ENCODE measurements around the gene TPRN. TPM values are rescaled to one million over a fixed set of nuclear protein-coding genes. Genes with fewer than 3 reads are reported as not detected.

TPRN gene
- total RNA-seq, 6 experiments from 2014 or later, result 9.9 to 18.1 (median 13.3) TPM

DNA sequence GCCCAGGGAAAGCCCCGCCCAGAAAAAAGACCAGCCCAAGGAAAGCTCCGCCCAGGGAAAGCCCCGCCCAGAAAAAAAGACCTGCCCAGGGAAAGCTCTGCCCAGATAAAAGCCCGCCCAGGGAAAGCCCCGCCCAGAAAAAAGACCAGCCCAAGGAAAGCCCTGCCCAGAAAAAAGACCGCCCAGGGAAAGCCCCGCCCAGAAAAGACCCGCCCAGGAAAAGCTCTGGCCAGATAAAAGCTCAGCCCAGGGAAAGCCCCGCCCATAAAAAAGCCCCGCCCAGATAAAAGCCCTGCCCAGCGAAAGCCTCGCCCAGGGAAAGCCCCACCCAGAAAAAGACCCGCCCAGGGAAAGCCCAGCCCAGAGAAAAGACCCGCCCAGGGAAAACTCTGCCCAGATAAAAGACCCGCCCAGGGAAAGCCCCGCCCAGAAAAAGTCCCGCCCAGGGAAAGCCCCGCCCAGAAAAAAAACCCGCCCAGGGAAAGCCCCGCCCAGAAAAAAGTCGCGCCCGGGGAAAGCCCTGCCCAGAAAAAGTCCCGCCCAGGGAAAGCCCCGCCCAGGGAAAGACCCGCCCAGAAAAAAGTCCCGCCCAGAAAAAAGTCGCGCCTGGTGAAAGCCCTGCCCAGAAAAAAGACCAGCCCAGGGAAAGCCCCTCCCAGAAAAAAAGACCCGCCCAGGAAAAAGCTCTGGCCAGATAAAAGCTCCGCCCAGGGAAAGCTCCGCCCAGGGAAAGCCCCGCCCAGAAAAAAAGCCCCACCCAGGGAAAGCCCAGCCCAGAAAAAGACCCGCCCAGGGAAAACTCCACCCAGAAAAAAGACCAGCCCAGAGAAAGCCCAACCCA lies 49.7 kb downstream of the TPRN start:
- Mint-ChIP-seq H3K36me3 (ENCODE audit: low read depth) (no peaks in the 10 kb centered on the region), H3K4me3 (no peak overlapping the region), H3K27me3 (ENCODE audit: insufficient read depth) (peaks cover 1% of the 10 kb centered on the region), H3K27ac (no peak overlapping the region), H3K4me1 (ENCODE audit: low read depth) (no peaks in the 10 kb centered on the region), H3K9me3 (no peaks in the 10 kb centered on the region)
- TF ChIP-seq, protein P1, sequence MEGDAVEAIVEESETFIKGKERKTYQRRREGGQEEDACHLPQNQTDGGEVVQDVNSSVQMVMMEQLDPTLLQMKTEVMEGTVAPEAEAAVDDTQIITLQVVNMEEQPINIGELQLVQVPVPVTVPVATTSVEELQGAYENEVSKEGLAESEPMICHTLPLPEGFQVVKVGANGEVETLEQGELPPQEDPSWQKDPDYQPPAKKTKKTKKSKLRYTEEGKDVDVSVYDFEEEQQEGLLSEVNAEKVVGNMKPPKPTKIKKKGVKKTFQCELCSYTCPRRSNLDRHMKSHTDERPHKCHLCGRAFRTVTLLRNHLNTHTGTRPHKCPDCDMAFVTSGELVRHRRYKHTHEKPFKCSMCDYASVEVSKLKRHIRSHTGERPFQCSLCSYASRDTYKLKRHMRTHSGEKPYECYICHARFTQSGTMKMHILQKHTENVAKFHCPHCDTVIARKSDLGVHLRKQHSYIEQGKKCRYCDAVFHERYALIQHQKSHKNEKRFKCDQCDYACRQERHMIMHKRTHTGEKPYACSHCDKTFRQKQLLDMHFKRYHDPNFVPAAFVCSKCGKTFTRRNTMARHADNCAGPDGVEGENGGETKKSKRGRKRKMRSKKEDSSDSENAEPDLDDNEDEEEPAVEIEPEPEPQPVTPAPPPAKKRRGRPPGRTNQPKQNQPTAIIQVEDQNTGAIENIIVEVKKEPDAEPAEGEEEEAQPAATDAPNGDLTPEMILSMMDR (IDR thresholded peaks at IDR 0.05), result no peak
- peak; percentile 17 for DNase-seq

DNA sequence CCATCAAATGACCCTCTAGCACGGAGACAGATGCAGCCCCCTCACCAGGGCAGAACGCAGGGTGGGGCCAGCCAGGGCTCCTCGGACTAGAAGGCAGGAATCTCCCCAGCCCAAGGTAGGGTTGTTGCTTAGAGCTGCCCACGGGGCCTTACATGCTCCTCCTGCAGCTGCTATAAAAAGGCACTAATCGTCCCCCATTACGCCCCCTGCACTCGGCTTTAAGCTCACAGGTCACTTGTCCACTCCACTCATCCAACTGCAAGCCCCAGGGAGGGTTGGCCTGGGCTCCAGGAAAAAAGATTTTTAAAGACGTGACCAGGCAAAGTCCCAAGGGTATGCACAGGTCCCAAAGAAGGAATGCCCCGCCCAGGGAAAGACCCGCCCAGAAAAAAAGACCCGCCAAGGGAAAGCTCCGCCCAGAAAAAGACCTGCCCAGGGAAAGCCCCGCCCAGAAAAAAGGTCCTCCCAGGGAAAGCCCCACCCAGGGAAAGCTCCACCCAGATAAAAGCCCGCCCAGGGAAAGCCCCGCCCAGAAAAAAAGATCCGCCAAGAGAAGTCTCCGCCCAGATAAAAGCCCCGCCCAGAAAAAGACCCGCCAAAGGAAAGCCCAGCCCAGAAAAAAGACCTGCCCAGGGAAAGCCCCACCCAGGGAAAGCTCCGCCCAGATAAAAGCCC lies 50.5 kb downstream of the TPRN start:
- H3K36me3 Mint-ChIP-seq (ENCODE audit: low read depth), result no peaks in the 10 kb centered on the region
- H3K27ac Mint-ChIP-seq, result no peak overlapping the region
- no peak overlapping the region for H3K4me3 Mint-ChIP-seq
- TF ChIP-seq, protein P1 (IDR thresholded peaks at IDR 0.05), result no peak
- no peaks in the 10 kb centered on the region for H3K4me1 Mint-ChIP-seq (ENCODE audit: low read depth)
- DNase-seq, result no peak
- peaks cover 1% of the 10 kb centered on the region for H3K27me3 Mint-ChIP-seq (ENCODE audit: insufficient read depth)
- no peaks in the 10 kb centered on the region for H3K9me3 Mint-ChIP-seq

DNA sequence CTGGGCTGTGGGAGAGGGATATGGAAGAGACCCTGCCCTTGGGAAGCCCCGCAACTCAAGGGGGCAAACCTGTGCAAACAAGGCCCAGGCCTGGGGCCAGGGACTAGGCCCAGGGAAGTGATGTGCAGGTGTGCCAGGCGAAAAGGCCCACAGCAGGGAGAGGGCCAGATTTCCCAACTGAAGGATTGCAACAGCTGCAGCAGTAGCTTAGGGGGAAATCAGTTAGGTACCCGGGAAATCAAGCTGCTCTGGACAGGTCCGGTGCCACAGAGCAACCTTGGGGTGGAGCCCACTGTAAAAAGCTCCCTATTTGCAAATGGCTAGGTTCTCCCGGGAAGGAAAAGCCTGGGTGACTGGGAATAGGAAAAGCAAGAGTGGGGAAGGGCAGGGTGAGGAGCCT lies 51.2 kb downstream of the TPRN start:
- Mint-ChIP-seq H3K27me3 (ENCODE audit: insufficient read depth) (peaks cover 1% of the 10 kb centered on the region), H3K9me3 (no peaks in the 10 kb centered on the region), H3K36me3 (ENCODE audit: low read depth) (no peaks in the 10 kb centered on the region), H3K4me3 (no peak overlapping the region), H3K27ac (no peak overlapping the region), H3K4me1 (ENCODE audit: low read depth) (no peaks in the 10 kb centered on the region)
- no peak for DNase-seq
- TF ChIP-seq, protein P1 (IDR thresholded peaks at IDR 0.05), result no peak

DNA sequence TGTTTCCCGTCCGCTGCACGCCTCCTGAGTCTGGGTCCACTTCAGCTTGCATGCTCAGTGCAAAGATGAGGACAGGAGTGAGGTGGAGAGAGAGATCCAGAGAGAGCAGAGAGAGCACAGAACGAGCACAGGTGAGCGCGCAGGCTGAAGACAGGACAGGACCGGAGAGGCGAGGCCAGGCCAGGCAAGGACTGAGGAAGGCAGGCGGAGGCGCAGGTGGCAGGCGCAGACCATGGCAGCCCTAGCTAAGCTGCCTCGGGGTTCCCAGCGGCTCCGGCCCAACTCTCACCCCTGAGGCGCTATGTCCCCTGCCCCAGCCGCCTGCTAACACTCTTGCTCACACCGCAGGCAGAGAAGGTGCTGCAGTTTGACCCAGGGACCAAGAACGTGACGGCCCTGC lies 51.9 kb downstream of the TPRN start:
- H3K36me3 Mint-ChIP-seq (ENCODE audit: low read depth), result no peaks in the 10 kb centered on the region
- H3K9me3 Mint-ChIP-seq, result no peaks in the 10 kb centered on the region
- no peak overlapping the region for H3K4me3 Mint-ChIP-seq
- H3K4me1 Mint-ChIP-seq (ENCODE audit: low read depth), result no peaks in the 10 kb centered on the region
- peaks cover 1% of the 10 kb centered on the region for H3K27me3 Mint-ChIP-seq (ENCODE audit: insufficient read depth)
- TF ChIP-seq, protein P1 (IDR thresholded peaks at IDR 0.05), result no peak
- no peak overlapping the region for H3K27ac Mint-ChIP-seq
- no peak for DNase-seq

DNA sequence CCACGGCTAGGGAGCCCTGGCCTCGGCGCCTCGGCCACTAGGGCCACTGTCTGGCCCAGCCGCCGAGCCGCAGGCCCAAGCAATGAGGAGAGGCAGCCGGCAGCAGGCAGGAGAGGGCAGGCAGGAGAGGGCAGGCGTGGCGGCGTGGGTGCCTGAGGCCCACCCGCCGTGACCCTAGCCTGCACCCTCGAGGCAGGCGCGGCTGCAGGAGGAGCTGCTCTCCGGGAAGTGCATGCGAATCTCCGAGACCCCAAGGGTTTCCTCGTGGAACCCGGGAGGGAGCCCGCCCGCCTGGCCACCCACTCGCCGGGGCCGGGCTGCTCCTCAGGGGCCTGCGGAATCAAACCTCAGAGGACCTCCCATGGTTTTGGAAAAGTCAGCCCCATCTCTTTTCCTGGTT lies 52.3 kb downstream of the TPRN start:
- H3K27ac Mint-ChIP-seq, result no peak overlapping the region
- TF ChIP-seq, protein P1 (IDR thresholded peaks at IDR 0.05), result no peak
- H3K27me3 Mint-ChIP-seq (ENCODE audit: insufficient read depth), result peaks cover 3% of the 10 kb centered on the region
- no peak overlapping the region for H3K4me3 Mint-ChIP-seq
- no peaks in the 10 kb centered on the region for H3K9me3 Mint-ChIP-seq
- no peak for DNase-seq
- H3K36me3 Mint-ChIP-seq (ENCODE audit: low read depth), result no peaks in the 10 kb centered on the region
- no peaks in the 10 kb centered on the region for H3K4me1 Mint-ChIP-seq (ENCODE audit: low read depth)

All from HFFc6 (cell line).